LNCAP (cell line): ENCODE results near the gene TENM4.

ENCODE experiments used
- CTCF ChIP-seq: fragments of 450-650 bp; IDR thresholded peaks from 2 replicates; pipeline ENCODE4 v1.5.1; 2017; ENCODE audit warnings: mild to moderate bottlenecking

TENM4 gene

DNA sequence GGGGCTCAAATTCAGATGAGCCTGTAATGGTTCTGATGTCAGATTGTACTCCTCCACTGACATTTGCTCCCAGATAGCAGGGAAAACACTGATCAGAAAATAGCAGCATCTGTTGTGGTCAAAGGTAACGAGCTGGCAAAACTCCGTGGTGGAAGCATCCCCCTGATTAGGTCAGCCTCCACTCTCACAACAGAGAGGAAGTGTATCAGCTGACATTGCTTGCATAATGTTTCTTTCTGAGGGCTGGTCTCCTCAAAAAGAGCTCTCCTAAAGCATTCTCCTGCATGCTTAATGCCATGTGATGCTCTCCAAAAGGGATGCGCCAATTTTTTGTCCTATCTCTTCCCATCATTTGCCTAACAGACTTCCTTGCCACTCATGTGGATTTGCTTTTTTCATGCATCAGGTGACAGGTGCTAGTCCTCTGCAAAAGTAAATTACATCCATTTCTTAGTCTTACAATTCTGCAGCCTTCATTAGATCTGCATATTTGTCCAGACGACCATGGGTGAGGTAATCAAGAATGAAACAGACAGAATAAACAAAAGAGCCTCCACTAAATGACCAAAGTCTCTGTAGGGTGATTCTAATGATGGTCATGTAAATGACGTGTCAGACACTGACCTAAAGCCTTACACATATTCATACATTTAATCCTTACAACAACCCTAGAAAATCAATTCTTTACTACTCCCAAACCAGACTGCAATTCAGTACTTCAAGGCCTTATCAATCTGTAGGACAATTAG, 6.4 kb upstream of the TENM4 start:
- TF ChIP-seq CTCF: no peak

DNA sequence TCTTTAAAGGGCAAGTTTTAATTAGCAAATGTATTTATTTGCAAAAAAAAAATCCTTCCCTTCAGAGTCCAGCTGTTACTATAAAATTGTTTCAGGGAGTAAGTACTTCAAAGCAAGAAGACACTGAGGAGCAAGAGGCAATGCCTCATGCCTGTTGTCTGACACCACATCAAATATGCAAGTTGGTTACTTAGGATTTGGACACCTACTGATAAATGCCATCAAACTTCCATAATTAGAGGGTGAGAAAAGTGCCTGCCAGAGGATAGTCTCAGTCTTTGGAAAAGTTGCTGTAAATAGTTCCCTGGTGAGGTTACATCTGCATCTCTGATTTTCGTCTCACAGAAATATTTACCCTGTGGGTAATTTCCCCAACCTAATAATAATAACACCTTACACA, 4.1 kb upstream of the TENM4 start:
- TF ChIP-seq CTCF: no peak

DNA sequence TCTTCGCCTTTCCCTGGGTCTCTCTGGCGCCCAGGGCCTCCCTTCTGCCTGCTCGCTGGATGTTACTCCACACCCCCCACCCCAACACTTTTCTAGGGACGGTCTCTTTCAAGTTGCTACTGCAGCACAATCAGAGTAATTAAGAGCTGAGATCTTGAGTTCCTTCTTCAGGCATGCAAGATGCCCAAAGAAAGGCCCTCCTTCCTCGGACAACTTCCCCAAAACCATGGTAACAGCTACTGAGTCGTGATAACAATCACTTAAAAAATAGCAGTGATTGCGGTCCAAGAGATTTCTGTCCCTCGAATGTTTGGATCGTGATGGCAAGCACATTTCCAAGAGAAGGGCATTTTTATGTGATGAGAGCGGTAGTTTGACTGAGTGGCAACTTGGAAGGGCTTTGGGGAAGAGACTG, 638 bp upstream of the TENM4 start:
- no peak for TF ChIP-seq CTCF

GRCh38 chr11:79439886-79440570, 802 bp downstream of the TENM4 start:
- no peak for TF ChIP-seq CTCF

- TF ChIP-seq CTCF: no peak
These were observed 1.4 kb downstream of the TENM4 start for GRCh38 chr11:79439410-79439885.

- no peak for TF ChIP-seq CTCF
These were observed 2.0 kb downstream of the TENM4 start for GRCh38 chr11:79438631-79439409.

DNA sequence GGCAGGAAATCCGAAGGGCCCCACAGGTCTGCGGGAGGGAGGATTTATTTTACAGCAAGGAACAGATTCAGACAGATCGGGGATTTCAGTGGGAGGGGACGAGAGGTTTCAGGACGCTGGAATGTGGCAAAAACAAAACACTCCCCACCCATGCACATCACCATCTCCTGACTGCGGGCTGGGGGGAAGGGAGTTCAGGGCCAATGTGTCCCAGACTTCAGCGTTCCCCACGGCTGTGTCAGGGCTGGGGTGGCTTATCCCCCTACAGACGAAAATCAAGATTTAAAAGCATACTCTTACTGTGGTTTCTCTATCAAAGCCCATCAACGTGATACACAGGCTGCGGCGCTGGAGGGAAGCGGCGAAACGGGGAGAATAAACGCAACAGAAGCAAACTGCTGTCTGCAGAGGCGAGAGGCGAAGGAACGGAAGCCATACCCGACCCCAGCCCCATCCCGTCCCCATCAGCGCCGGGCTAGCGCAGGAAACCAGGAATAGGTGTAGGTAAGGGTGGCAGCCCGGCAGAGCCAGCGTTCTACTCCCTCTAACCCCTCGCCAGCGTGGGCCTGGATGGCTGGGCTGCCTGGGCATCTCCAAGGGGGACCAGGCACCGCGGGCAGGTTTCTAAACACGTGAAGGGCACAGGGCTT, 2.7 kb downstream of the TENM4 start:
- TF ChIP-seq CTCF: no peak
